Activated CD4-positive, CD25-positive, alpha-beta regulatory T cell treated with anti-CD3 and anti-CD28 coated beads, Interleukin-2, amount 50 U/mL, for 16 hours (primary cell): ENCODE data around the gene FARP1.
"Not testable (repeated sequence)": the region's sequence is repeated elsewhere in the genome, so short reads cannot be mapped to it uniquely, and the experiment has no call there.

Source experiments
- DNase-seq: peaks from one replicate; pipeline ENCODE4 v3.0.0-alpha.2; 2020; ENCODE audit warnings: low read depth, low spot score

The FARP1 gene

DNA sequence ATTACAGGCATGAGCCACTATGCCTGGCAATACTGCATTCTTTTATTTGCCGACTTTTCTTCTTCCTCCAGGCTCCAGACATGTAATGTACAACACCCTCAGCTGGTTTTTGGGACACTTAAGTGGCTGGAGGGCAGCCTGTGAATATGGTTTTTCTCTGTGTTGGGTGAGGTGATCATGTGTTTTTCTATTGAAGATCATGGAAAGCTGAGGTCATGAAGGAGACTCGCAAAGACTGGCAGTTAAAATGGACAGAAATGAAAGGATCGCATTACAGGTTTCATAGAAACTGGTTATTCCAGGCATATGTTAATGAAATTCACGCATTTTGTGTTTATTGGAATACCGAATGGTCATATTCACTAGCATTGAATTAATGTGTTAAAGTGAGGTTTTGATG, 119.4 kb downstream of the FARP1 start:
- DNase-seq, result no peak

DNA sequence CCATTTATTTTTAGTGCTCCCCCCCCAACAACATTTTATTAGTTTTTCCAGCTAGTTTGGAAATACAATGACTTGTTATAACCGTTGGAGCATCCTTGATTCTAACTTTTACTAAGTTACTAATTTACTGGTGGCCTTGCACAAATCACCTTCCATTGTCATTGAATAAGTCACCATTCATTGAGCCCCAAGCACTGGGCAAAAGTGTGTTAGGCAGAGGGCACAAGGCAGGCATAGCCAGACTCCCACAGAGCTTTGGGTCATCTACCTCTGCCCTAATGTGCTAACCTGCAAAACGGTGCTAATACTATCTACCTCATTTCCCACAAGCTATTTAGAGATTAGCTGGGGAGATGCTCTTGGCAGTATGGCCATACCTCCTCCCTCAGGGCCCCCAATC, 120.9 kb downstream of the FARP1 start:
- no peak for DNase-seq

DNA sequence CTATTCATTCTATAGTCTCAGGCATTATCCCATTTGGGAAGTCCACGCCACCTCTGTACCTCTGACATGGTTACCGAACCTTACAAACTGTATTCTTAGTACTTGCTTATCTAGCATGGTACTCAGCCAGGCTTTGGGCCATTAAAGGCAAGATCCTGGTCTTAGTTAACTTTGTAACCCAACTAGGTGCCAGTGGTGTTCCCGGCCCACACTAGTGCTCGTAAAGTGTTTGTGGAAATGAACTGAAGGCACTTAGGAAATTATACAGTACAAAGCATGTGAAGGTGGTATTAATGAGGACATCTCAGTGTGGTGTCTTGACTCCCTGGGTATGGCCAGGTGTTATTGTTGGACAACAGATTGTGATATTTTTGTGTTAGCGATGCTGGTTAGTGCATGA, 122.0 kb downstream of the FARP1 start:
- no peak for DNase-seq

DNA sequence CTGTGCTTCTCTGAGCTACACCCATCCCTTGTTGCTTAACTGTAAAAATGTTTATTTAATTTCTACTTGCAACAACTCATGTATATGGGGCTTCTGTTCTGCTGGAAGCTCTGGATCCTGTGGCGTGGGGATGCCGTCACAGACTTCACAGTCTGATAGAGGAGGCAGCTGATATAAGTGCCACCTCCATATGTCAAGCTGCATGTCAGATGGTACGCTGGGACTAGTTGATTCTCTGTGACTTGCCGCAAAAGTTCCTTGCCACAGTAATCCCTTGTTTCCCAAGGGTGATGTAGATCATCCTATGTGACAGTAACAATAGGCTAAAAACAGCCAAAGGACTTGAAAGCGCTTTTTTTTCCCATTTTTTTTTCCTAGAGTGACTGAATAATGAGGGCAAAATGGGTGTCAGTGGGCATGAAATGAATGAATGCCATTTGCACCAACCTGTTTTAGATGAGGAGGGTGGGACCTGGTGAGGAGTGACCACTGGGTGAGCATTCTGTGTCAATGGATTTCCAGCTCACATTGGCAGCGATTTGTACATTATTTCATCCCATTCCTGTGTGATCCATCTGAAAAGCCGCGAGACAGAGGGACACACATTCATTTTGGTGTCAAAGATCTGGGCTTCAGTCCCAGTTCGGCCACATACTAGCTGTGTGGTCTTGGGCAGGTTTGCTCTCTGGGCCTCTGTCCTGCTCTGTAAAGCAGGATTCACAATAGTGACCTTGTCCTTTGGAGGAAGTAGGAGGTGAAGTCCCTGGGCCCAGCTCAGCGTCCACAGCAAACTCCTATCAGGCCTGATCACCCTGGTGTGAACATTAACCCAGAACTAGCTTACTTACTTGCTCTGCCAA, 123.0 kb downstream of the FARP1 start:
- DNase-seq, result no peak

DNA sequence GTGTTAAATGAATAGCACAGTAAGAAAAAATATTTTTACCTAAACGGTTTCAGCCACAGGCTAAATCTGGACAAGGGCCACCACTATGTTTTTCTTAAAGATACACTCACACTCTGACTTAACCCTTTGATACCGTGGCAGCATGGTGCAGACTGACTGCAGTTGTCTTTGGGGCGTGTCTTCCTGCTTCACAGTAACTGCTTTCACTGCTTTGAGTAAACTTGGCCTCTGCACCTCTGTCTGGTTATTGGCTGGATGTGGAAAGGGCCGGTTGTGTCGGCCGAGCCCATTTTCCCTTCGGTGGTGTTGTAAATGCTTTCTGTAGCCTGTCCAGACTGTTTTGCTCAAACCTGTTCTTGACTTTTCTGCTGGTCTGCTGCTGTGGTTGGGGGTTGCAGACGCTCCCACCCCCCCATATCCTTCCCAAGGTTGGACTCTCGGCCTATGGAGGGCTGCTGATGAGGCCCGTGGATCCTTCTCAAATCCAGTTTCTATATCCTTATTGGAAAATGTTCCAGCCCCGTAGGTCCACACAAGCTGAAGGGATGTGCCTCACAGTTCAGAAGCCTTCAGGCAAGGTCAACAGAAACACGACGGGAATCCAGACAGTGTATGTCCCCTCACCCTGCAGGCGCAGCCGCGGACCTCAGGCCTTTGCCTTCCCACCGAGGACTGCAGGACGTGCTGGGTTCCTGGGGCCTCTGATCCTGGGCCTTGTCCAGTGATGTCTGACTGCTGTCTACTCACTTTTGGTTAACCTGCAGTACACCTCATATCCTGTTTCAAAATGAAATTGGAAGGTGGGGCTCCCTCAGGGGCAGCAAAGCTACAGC, 124.4 kb downstream of the FARP1 start:
- no peak for DNase-seq

DNA sequence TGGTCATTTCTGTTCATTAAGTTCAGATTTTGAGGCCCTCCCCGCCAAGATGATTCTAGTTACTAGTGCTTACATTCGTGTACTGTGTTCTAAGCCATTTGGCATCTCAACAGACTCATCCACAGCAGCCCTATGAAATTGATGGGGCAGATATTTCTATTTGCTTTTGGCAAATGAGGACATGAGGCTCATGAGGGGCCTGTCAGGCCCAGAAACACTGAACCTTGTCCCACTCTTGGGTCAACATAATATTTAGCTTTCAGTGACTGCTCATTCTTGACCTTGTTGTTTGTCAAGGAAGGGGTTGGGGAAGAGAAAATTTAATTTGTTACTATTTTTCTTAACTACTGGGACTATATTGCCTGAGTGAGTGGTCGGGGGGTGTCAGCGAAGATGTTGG, 126.5 kb downstream of the FARP1 start:
- DNase-seq, result no peak

DNA sequence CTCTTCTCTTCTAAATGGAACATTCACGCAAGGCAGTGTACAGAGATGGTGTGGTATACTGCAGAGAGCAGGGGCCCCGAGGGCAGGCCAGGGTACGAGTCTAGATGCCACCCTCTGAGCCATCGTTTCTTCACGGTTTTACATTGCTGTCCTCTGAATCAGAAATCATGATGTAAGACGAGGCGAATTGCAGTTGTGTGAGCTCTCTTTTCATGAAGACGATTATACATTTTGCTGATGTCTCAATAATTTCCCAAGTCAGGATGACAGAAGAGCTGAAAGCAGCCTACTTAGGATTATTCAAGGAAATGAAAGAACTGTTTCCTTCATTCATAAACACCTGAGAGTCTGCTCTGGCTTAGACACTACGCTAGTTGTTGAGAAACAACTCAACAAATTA, 127.9 kb downstream of the FARP1 start:
- no peak for DNase-seq

DNA sequence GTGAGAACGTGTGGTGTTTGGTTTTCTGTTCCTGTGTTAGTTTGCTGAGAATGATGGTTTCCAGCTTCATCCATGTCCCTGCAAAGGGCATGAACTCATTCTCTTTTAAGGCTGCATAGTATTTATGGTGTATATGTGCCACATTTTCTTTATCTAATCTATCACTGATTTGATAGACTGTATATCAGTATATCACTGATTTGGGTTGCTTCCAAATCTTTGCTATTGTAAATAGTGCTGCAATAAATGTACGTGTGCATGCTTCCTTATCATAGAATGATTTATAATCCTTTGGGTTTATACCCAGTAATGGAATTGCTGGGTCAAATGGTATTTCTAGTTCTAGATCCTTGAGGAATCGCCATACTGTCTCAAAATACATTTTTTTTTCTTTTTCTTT, 128.8 kb downstream of the FARP1 start:
- not testable (repeated sequence) for DNase-seq

DNA sequence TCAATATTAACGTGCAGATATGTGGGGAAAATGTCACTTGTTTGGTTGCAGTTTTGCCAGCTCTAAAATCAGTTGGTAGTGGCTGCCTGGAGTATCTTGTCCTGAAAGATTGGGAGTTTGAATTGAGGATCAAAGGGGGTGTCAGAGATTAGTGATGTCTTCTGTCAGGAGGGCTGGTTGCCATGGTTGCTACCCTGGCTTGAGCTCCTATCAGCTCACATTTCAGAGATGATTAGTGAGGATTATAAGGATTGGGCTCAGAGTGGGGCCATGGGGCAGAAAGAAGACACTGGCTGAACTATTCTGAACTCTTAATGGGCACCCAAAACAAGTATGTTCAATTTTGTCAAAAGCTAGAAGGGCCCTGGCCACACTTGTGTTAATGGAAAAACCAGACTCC, 129.7 kb downstream of the FARP1 start:
- DNase-seq, result no peak

DNA sequence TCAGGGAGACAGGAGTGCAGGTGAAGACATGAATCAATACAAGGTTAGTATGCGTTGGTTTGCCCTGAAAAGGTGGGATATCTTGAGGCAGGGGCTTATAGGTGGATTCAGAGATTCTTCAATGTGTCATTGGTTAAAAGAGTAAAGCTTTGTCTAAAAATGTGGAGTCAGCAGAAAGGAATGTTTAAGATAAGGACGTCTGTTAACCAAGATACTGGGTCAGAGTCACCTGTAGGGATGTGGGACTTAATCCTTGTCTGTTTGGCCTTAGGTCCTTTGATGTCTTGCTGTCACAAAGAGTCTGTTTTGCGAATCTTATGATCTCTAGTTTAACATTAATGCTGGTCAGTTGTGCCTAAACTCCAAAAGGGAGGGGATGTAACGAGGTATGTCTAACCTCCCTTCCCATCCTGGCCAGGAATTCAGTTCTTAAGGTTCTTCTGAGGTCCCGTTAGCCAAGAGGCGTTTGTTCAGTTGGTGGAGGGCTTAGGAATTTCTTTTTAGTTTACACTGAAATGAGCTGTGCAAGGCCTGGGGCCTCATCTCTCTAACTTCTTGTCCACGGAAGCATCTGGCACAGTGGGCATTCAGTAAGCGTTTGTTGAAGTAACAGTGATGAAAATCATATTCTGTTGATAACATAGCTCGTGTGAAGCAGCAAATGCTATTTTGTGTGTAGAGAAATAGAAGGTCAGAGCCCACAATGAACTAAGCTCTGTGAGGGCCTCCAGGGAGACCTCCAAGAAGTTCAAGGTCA, 130.4 kb downstream of the FARP1 start:
- DNase-seq, result no peak

DNA sequence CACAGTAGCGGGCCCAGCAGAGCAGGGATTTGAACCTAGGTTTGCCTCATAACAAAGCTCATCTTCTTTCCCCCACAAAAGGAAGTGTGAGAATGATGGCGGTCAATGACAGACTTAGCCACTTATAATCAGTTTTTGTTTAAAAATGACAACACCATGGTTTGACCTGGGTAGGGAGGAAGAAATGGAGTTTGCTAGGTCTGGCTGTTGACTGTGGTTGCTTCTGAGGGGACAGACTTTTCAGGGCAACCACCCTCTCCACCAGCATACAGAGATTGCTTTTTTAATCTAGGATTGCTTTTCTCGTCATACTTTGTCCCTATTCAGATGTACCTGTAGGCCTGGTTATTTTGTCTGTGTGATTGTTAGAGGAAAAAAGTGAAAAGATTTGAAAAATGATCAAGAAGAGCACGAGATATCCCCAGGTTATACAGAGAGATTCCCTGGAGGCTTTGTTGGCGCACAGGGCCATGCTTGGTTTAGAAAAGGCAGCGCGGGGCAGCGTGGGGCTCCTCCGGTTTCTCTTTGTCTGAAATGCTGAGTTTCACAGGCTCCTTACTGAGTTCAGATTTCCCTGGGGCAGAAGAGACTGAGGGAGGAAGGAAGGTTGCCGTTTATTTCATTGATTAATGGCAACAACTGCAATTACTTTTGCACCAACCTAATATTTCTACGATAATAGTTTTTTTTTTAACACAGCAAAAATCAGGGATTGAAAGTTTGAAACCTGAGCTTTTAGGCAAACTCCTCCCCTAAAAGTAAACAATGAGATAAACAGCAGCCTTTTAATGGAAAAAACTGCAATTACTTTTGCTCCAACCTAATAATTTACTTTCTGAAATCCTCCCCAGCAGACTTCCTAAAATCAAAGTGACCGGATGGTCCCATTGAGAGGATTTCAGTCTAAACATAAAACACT, 131.2 kb downstream of the FARP1 start:
- no peak for DNase-seq

DNA sequence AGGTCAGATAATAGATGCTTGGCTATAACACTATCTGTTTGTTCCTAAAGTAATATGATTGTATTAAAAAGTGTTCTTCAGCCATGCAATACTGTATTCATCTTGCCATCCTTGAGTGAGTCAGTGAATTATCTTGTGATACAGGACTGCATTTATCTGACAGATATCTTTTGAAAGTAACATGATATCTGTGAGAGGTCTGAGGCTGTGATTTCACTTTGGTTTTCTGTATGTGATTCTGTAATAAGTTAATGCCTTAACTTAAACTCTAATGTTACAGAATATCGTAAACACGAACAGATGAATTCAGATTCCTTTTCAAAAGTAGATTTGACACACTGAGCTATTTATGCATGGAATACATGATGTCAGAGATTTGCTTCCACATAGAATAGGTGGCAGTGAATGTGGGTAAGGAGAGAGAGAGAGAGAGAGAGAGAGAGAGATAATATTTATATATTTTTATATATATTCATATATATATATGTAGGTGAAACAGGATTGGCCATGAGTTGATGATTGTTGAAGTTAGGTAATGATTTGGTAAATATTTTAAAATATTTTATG, 132.1 kb downstream of the FARP1 start:
- DNase-seq, result no peak

DNA sequence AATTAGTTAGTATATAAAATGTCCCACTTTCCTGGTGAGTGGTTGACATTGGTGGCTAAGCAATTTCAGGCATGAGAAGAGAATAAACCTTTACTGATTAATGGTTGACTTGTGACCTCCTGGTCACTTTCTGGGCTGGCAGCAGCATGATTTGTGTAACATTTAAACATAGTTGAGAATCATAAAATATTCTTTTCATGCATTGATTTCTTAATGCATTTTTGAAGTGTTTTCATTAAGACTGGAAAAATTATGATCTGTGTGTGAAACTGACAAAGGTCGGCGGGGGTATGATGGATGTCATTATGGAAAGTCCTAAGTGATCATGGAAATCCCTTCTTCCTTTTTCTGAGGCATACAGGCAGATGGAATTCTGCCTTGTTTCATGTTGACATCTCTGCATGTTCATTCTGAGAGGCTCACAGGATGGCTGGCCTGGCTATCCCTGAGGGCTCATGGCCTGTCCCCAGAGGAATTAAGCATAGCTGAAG, 132.8 kb downstream of the FARP1 start:
- DNase-seq, result no peak

DNA sequence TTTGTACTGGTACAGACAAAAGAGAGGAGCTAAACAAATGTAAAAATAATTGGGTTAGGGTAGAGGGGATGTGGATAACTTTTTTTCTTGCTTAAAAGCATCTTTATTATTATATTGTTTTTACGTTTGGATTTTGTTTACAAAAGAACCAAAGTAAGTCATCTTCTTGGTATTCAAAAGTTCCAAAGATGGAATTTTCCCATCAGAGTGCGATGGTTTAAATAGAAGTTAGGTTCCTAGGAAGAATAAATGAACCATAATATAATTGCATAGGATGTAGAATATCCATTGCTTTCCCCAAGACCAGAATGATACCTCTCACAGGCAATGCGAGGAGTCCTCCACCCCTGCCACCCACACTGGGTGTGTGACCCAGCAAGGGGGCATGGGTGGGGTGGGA, 133.6 kb downstream of the FARP1 start:
- no peak for DNase-seq

DNA sequence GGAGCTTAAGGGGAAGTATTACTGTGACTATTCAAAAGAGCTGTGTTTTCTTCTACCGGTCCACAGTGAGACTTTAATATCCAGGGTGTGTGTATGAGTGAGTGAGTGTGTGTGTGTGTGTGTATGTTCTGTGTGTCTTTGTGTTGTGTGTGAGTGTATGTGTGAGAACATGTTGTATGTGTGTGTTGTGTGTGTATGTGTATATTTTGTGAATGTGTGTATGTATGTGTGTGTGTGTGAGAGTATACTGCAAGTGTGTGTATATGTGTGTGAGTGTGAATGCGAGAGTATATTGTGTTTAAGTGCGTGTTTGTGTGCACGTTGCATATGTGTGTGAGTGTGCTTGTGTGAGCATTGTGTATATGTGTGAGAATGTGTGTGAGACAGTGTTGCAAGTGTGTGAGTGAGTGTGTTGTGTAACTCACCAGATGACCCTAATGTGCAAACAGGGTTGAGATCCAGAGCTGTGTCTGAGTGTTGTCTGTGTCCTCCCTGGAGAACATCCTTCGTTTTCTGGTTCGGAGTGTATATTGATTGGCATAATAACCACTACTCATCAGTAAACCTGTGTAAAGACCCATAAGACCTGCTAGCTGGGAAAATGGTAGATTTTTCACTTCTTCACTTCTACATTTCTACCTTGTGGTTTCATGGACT, 135.3 kb downstream of the FARP1 start:
- DNase-seq, result no peak

DNA sequence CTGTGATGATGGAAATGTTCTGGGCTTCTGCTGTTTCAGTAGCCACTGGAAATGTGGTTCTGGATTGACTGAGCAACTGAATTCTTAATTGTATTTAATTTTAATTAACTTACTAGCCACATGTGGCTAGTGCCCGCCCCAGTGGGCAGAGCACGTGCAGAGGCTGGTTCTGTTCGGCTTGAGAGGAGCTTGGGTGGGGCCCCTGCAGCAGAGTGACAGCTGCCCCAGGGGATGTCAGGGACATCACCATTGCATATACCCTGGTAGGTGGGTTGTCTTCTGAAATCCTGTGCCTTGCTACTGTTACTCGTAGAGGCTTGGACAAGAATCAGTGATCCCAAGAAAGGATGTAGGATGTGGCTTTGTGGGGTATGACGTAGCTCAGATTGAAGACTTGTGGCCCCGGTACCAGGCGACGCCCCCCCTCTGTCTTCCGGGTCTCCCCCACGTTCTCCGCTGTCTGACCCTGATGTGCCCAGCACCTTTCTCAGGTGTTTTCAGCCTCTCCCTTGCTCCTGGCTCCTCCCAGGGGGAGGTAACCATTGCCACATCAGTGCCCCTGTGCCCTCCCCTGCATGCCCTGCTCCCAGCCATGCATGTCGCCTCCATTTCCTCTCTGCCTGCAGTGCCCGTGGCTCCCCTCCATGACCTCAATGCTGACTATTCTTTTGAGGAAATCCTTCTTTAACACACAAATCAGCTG, 136.7 kb downstream of the FARP1 start:
- DNase-seq, result no peak

DNA sequence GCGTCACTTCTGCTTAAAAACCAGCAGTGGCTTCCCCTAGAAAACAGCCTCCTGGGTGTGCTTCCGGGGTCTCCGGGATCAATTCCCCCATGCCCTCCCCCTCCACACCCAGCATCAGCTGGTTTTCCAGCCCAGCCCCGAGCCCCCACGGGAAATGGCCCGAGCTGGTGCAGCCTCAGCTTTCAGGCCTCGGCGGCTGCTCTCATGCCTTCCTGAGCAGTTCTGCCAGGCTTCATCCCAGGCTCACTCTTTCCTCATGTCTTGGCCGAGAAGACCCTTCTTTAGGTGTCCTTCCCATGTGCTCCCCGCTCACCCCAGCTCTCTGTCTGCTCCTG, 137.2 kb downstream of the FARP1 start:
- no peak for DNase-seq

DNA sequence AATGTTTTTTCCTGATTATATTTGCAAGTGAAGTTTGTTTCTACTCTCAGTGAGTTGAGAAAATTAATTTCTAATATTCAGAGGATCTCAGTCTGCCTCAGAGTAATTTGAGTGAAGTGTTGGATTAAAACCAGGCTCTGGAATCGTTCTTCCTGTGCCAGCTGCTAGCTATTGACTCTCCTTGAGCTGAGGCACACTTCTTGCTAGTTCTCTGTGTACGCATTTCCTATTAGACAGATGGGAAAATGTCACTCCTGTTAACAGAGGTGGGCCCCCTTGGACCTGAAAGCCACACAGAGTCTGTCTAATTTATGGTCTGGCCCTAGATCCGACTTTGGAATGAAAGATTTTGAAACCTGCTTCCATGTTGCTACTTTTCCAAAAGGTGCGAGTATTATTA, 141.8 kb downstream of the FARP1 start:
- no peak for DNase-seq

DNA sequence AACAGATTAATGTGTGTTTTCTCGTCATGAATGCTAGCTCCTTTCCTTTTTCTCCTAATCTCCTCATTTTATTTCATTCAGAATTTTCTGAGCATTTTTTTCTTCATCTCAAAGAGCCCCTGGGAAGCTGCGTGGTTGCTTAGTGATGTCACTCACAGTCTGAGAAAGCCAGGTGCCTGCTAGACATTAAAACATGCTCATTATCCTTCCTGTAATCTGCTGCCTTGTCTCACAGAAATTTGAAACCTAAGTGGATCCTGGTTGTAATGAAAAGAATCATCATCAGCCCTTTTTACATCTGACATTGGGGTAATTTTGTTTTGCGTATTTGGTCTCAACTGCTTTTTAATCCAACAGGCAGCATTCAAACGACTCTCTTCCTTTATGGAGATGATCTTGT, 142.4 kb downstream of the FARP1 start:
- DNase-seq, result no peak
